NCI-H1436 (cell line): Measurements from ENCODE around the gene MPHOSPH9.

ENCODE experiments used
- DNase-seq: peaks from one replicate; lab custom pipeline; 2025; lab: John Stamatoyannopoulos, UW

The MPHOSPH9 gene

GRCh38 chr12:123127182-123127495 lies 105.8 kb downstream of the MPHOSPH9 start:
- no peak for DNase-seq

- DNase-seq = no peak
Measured at GRCh38 chr12:123126294-123127181, 106.4 kb downstream of the MPHOSPH9 start.

- no peak for DNase-seq
Measured at GRCh38 chr12:123122626-123123025, 110.3 kb downstream of the MPHOSPH9 start.

- DNase-seq = no peak
Measured at GRCh38 chr12:123121670-123122069, 111.3 kb downstream of the MPHOSPH9 start.

GRCh38 chr12:123120452-123121166 lies 112.3 kb downstream of the MPHOSPH9 start:
- DNase-seq = no peak

- DNase-seq = no peak
Measured at GRCh38 chr12:123119808-123120207, 113.1 kb downstream of the MPHOSPH9 start.

GRCh38 chr12:123118497-123118896 lies 114.4 kb downstream of the MPHOSPH9 start:
- DNase-seq = no peak

GRCh38 chr12:123115409-123116121 lies 117.4 kb downstream of the MPHOSPH9 start:
- DNase-seq = no peak

- DNase-seq = no peak
Measured at GRCh38 chr12:123114304-123115083, 118.4 kb downstream of the MPHOSPH9 start.

- peak; percentile 22 for DNase-seq
Measured at GRCh38 chr12:123113026-123113425, 119.9 kb downstream of the MPHOSPH9 start.

- DNase-seq = no peak
Measured at GRCh38 chr12:123111498-123112165, 121.3 kb downstream of the MPHOSPH9 start.

GRCh38 chr12:123109319-123109772 lies 123.6 kb downstream of the MPHOSPH9 start:
- DNase-seq = no peak

- no peak for DNase-seq
Measured at GRCh38 chr12:123108682-123109066, 124.3 kb downstream of the MPHOSPH9 start.

- DNase-seq = no peak
Measured at GRCh38 chr12:123107926-123108681, 124.8 kb downstream of the MPHOSPH9 start.

GRCh38 chr12:123106640-123107359 lies 126.1 kb downstream of the MPHOSPH9 start:
- DNase-seq = no peak

- no peak for DNase-seq
Measured at GRCh38 chr12:123105211-123105826, 127.6 kb downstream of the MPHOSPH9 start.

GRCh38 chr12:123104809-123105208 lies 128.1 kb downstream of the MPHOSPH9 start:
- no peak for DNase-seq
